Neural crest cell (in vitro differentiated cells): ENCODE results near the gene ZBTB20. TPM values are rescaled to one million over a fixed set of nuclear protein-coding genes. Genes with fewer than 3 reads are reported as not detected.

Experiments used
- DNase-seq: peaks from one replicate; pipeline ENCODE4 v3.0.0; 2021; ENCODE audit warnings: low read depth, mixed read lengths, low spot score
- H3K27ac Mint-ChIP-seq: one replicate; pipeline ENCODE4 v1.8.0; 2021; ENCODE audit warnings: mild to moderate bottlenecking, mixed read lengths; ENCODE audit not compliant: unreplicated experiment
- H3K27me3 Mint-ChIP-seq: 2 replicates; pipeline ENCODE4 v1.8.0; 2021; ENCODE audit warnings: low read depth, mild to moderate bottlenecking, mixed read lengths
- H3K36me3 Mint-ChIP-seq: 2 replicates; pipeline ENCODE4 v1.8.0; 2021; ENCODE audit warnings: low read depth, mild to moderate bottlenecking, mixed read lengths
- H3K4me1 Mint-ChIP-seq: 2 replicates; pipeline ENCODE4 v1.8.0; 2021; ENCODE audit warnings: mixed read lengths
- H3K4me3 Mint-ChIP-seq: one replicate; pipeline ENCODE4 v1.8.0; 2021; ENCODE audit warnings: mild to moderate bottlenecking, mixed read lengths
- H3K9me3 Mint-ChIP-seq: 2 replicates; pipeline ENCODE4 v1.8.0; 2021; ENCODE audit warnings: mixed read lengths
- total RNA-seq: library from RNA; stranded (reverse); gene quantifications from 2 replicates; pipeline ENCODE4 v1.2.1, GENCODE V29; 2021
- TF ChIP-seq, protein P1 (sequence below): fragments of 200-600 bp; sonication (generic); conservative IDR thresholded peaks from 2 replicates; pipeline ENCODE4 v1.5.0; 2021; ENCODE audit warnings: antibody characterized with exemption, mild to moderate bottlenecking

ZBTB20 gene
- total RNA-seq, 1 donor from 2014 or later = 12.4 TPM

- H3K27ac Mint-ChIP-seq = no peak overlapping the region
- TF ChIP-seq, protein P1, sequence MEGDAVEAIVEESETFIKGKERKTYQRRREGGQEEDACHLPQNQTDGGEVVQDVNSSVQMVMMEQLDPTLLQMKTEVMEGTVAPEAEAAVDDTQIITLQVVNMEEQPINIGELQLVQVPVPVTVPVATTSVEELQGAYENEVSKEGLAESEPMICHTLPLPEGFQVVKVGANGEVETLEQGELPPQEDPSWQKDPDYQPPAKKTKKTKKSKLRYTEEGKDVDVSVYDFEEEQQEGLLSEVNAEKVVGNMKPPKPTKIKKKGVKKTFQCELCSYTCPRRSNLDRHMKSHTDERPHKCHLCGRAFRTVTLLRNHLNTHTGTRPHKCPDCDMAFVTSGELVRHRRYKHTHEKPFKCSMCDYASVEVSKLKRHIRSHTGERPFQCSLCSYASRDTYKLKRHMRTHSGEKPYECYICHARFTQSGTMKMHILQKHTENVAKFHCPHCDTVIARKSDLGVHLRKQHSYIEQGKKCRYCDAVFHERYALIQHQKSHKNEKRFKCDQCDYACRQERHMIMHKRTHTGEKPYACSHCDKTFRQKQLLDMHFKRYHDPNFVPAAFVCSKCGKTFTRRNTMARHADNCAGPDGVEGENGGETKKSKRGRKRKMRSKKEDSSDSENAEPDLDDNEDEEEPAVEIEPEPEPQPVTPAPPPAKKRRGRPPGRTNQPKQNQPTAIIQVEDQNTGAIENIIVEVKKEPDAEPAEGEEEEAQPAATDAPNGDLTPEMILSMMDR = no peak
Observed at GRCh38 chr3:114336857-114337256, 810.2 kb downstream of the ZBTB20 start.

DNA sequence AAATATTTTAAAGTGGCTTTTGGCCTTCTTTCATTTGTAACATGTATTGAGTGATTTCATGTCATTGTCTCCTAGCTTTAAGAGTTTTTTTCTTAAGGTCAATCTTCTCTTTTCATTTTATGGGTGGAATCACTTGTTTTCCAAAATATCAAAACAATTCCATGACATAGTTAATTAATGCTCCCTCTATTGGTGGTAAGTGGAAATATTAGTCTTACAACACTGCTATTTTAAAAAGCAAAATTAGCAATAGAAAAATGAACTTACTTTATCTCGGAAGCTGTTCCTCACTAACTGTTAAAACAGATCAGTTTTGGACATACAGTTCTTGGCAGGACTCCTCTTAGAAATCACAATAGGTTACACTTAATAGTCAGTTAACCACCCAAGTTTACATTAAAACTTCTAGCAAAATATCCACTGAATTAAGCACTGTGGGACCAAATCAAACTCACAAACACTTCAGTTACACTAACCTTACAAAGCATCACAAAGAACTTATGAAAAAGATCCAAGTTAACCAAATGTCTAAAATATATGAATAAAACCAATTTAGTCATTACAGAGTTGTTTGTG, 810.9 kb downstream of the ZBTB20 start:
- Mint-ChIP-seq H3K4me3 (no peak overlapping the region), H3K4me1 (peaks cover 22% of the 10 kb centered on the region), H3K27ac (no peak overlapping the region)

More at GRCh38 chr3:114336857-114337256, 810.2 kb downstream of the ZBTB20 start:
- Mint-ChIP-seq H3K27me3 (no peaks in the 10 kb centered on the region), H3K4me3 (no peak overlapping the region), H3K4me1 (peaks cover 22% of the 10 kb centered on the region), H3K36me3 (peaks cover 17% of the 10 kb centered on the region), H3K9me3 (peaks cover 8% of the 10 kb centered on the region)
- DNase-seq = no peak

GRCh38 chr3:114333923-114334240, 813.2 kb downstream of the ZBTB20 start:
- H3K4me1 Mint-ChIP-seq = peaks cover 22% of the 10 kb centered on the region
- no peak overlapping the region for H3K27ac Mint-ChIP-seq
- H3K9me3 Mint-ChIP-seq = peaks cover 10% of the 10 kb centered on the region
- TF ChIP-seq, protein P1 = no peak
- H3K27me3 Mint-ChIP-seq = no peaks in the 10 kb centered on the region
- H3K4me3 Mint-ChIP-seq = no peak overlapping the region
- no peak for DNase-seq
- peaks cover 29% of the 10 kb centered on the region for H3K36me3 Mint-ChIP-seq

More for the DNA sequence above, 810.9 kb downstream of the ZBTB20 start:
- Mint-ChIP-seq H3K36me3 (peaks cover 22% of the 10 kb centered on the region), H3K27me3 (no peaks in the 10 kb centered on the region), H3K9me3 (peaks cover 10% of the 10 kb centered on the region)
- TF ChIP-seq, protein P1 = peak; percentile 61
- no peak for DNase-seq

- Mint-ChIP-seq H3K27me3 (no peaks in the 10 kb centered on the region), H3K27ac (no peak overlapping the region), H3K4me3 (no peak overlapping the region), H3K36me3 (peaks cover 29% of the 10 kb centered on the region), H3K9me3 (peaks cover 10% of the 10 kb centered on the region), H3K4me1 (peaks cover 22% of the 10 kb centered on the region)
- TF ChIP-seq, protein P1 = no peak
- DNase-seq = no peak
Observed at GRCh38 chr3:114333180-114333922, 813.7 kb downstream of the ZBTB20 start.

DNA sequence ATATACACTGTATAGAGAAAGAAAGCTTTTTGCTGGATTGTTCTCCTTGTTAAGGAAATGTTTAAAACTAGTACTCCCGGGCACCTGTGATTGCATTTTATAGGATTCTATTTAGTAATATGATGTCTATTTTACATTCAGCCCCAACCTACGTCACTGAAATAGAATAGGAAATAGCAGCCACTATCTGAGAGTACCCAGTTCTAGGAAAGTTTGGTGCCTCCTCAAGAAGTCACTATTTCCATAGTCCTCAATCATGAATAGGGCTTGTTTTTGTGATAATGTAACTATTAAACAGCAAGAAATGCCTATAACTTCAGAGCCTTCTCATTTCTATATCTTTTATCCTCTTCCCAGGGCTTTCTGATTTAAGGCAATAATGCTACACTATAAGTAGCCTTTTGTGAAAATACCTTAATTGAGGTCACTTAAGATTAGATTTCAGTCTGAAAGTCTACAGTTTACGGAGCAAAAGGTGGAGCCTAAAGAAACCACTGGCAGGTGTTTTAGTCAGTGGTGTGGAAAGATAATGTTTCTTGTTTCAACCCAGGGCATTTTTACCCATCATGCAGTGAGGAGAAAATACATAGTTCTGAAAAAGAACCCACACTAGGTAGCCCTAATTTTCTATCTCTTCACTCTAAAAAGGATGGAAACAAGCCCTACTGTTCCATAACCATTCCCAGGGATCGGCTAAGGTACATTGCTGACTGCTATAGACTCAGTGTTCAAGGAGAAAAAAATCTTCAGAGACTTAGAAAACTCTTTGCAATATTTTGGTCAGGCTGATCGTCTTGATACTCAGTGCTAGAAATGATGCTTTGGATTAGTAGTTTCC, 814.5 kb downstream of the ZBTB20 start:
- no peaks in the 10 kb centered on the region for H3K27me3 Mint-ChIP-seq
- H3K36me3 Mint-ChIP-seq = peaks cover 29% of the 10 kb centered on the region
- TF ChIP-seq, protein P1 = no peak
- H3K9me3 Mint-ChIP-seq = peaks cover 10% of the 10 kb centered on the region
- H3K4me3 Mint-ChIP-seq = no peak overlapping the region
- H3K4me1 Mint-ChIP-seq = peaks cover 18% of the 10 kb centered on the region
- H3K27ac Mint-ChIP-seq = no peak overlapping the region
- no peak for DNase-seq
